Measurements from ENCODE around the gene PLEKHA1. TPM values are rescaled to one million over a fixed set of nuclear protein-coding genes. Genes with fewer than 3 reads are reported as not detected.

The PLEKHA1 gene
- total and polyA plus RNA-seq, 8 donors, result 9.0 to 61.8 (median 19.6) TPM

DNA sequence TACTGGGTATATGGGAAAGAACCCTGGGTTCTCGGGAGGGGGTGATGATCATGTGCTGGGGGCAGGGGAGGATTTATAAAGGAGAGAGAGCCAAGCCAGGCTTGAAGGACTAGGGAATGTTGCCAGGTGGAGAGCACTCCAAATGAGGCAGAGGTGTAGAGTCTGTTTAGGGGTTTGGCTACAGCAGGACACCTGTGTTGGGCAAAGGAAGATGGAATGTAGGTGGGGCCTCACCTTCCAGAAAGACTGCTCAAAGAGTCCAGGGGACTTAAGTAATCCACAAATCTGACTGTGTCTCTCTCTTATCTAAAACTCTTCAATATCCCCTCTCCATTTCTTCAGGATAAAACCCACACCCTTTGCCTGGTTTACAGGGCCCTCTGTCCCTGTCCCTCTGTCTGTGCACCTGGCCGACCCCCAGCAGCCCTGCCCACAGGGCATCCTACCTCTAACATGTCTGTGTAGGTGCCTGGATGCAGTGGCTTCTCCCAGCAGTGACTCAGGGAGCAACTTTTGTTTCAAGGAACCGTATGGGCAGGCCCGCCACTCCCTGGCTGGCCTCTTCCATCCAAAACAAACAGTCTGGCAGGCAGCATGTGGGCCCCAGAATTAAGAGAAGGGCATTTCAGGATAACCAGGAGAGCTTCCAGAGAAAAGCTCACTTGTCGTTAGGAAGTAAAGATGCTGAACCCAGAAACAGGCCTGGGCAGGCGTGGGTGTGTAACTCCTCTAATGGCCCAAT lies 10.6 kb upstream of the PLEKHA1 start:
- Histone ChIP-seq H3K27me3 (peaks cover 0 to 6% (median 0%) of the 10 kb centered on the region in 3 donors), H3K27ac (no peak overlapping the region), H3K4me1 (peaks cover 0 to 8% (median 0%) of the 10 kb centered on the region in 4 donors), H3K4me3 (no peak overlapping the region), H3K36me3 (no peaks in the 10 kb centered on the region), H3K9me3 (peaks cover 0 to 6% (median 0%) of the 10 kb centered on the region in 4 donors)
- 32 to 63% (median 37%) methylated on average over 6 of the region's 6 CpGs for WGBS, 5 donors
- intact Hi-C loops (cut with DNase I; ENCODE audit: low total_unique reads), result no loop called here
- TF ChIP-seq EP300 (IDR thresholded peaks at IDR 0.05), result no peak
- TF ChIP-seq, protein P1, sequence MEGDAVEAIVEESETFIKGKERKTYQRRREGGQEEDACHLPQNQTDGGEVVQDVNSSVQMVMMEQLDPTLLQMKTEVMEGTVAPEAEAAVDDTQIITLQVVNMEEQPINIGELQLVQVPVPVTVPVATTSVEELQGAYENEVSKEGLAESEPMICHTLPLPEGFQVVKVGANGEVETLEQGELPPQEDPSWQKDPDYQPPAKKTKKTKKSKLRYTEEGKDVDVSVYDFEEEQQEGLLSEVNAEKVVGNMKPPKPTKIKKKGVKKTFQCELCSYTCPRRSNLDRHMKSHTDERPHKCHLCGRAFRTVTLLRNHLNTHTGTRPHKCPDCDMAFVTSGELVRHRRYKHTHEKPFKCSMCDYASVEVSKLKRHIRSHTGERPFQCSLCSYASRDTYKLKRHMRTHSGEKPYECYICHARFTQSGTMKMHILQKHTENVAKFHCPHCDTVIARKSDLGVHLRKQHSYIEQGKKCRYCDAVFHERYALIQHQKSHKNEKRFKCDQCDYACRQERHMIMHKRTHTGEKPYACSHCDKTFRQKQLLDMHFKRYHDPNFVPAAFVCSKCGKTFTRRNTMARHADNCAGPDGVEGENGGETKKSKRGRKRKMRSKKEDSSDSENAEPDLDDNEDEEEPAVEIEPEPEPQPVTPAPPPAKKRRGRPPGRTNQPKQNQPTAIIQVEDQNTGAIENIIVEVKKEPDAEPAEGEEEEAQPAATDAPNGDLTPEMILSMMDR (IDR thresholded peaks at IDR 0.05), result no peak
- TF ChIP-seq POLR2A (IDR thresholded peaks at IDR 0.05), result no peak
- TF ChIP-seq POLR2AphosphoS5 (IDR thresholded peaks at IDR 0.05), result no peak
- no peak for DNase-seq

DNA sequence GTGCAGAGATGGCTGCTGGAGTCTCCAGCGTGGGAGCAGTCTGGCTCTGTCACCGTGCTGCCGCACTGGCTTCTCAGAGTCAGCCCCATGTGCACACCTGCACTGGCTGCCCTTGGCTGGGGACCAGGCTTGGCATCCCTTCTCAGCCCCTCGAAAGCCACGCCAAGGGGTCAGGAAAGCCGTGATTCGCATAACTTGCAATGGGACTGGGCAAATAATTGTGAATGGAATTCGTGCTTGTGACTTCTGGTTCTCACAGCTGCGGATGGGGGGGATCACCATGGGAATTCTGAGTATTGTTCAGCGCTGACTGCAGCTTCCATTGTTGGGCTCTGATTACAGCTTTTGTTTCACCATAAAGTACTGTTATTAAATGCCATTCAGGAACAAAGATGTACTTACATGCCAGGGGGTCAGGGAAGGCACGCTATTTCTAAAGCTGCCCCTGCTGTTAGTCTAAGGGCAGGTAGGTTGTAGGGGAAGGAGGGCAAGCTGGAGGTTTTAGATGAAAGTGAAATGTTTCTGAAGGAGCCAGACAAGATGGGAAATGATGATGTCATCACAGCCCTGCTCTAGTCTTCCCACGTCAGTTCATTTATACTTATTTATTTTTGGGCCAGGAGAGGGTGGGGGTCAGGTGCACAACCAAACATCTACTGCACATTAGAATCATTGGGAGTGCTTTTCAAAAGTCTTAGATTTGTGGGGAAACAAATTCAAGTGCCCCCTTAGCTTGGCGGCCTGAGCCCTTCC lies 5.8 kb upstream of the PLEKHA1 start:
- intact Hi-C loops (cut with DNase I; ENCODE audit: low total_unique reads), result no loop called here
- Histone ChIP-seq H3K27me3 (peaks cover 0 to 11% (median 0%) of the 10 kb centered on the region in 3 donors), H3K27ac (no peak overlapping the region), H3K4me1 (peaks cover 0 to 30% (median 8%) of the 10 kb centered on the region in 4 donors), H3K4me3 (no peak overlapping the region), H3K9me3 (no peaks in the 10 kb centered on the region), H3K36me3 (no peaks in the 10 kb centered on the region)
- TF ChIP-seq POLR2AphosphoS5 (IDR thresholded peaks at IDR 0.05) (no peak), POLR2A (IDR thresholded peaks at IDR 0.05) (no peak), EP300 (IDR thresholded peaks at IDR 0.05) (no peak)
- TF ChIP-seq, protein P1 (IDR thresholded peaks at IDR 0.05), result no peak
- WGBS, 5 donors, result 41 to 53% (median 45%) methylated on average over 13 of the region's 13 CpGs
- peak in 1 of 2 donors; percentile 44 for DNase-seq

DNA sequence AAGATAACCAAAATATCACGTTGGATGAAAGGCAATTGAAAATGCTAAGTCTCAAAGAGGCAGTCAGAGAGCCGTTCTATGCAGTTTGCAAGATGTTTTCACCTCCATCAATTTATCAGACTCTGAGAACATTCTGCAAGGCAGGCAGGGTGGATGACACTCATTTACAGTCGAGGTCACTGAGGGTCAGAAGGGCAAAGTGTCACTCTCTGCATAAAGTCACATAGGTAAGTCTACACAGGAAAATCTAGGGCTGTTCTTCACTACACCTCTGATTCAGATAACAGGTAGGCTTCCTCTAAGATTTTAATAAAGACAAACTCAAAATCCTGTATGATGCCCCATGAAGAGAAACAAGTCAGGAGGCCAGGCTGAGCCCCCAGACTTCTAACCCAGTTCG lies 1.4 kb upstream of the PLEKHA1 start:
- intact Hi-C loops (cut with DNase I; ENCODE audit: low total_unique reads), result no loop called here

DNA sequence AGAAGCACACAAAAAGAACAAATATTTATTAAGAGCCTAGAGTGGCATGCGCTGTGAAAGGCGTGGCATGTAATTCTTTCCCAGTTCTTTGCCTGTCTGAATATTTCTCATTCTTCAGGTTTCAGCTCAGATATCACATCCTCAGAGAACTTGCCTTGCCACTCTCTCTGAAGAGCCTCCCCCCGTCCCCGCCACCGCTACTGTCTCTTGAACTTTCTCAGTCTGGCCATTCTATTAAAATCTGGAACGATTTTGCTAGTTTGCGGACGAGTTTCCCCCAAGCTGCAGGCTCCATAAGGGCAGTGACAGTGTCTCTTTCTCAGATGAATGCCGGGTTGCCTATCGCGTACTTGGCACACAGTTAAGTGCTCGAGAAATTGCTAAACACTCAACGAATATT lies 787 bp upstream of the PLEKHA1 start:
- WGBS, 5 donors, result 6 to 9% (median 7%) methylated on average over 13 of the region's 13 CpGs
- Histone ChIP-seq H3K27me3 (peaks cover 0 to 7% (median 0%) of the 10 kb centered on the region in 3 donors), H3K4me1 (peaks cover 0 to 57% (median 24%) of the 10 kb centered on the region in 4 donors), H3K36me3 (no peaks in the 10 kb centered on the region), H3K4me3 (peak overlapping the region; percentile 74 to 95 (median 87)), H3K27ac (peak overlapping the region; percentile 20 to 100 (median 97)), H3K9me3 (no peaks in the 10 kb centered on the region)
- intact Hi-C loops (cut with DNase I; ENCODE audit: low total_unique reads), result no loop called here
- TF ChIP-seq, protein P1 (IDR thresholded peaks at IDR 0.05), result no peak
- no peak for TF ChIP-seq EP300 (IDR thresholded peaks at IDR 0.05)
- TF ChIP-seq POLR2A (IDR thresholded peaks at IDR 0.05), result no peak
- no peak for TF ChIP-seq POLR2AphosphoS5 (IDR thresholded peaks at IDR 0.05)
- peak in 1 of 2 donors; percentile 54 for DNase-seq

More for the DNA sequence above, 1.4 kb upstream of the PLEKHA1 start:
- Histone ChIP-seq H3K4me3 (no peak overlapping the region), H3K27ac (peak overlapping the region in 4 of 5 donors; percentile 96 to 100 (median 98)), H3K9me3 (no peaks in the 10 kb centered on the region), H3K36me3 (no peaks in the 10 kb centered on the region), H3K4me1 (peaks cover 0 to 54% (median 23%) of the 10 kb centered on the region in 4 donors), H3K27me3 (peaks cover 0 to 11% (median 0%) of the 10 kb centered on the region in 3 donors)
- TF ChIP-seq EP300 (IDR thresholded peaks at IDR 0.05) (no peak), POLR2A (IDR thresholded peaks at IDR 0.05) (no peak), POLR2AphosphoS5 (IDR thresholded peaks at IDR 0.05) (no peak)
- TF ChIP-seq, protein P1 (IDR thresholded peaks at IDR 0.05), result no peak
- WGBS, 5 donors, result 52 to 64% (median 61%) methylated on average over 4 of the region's 4 CpGs
- no peak for DNase-seq

All from stomach (tissue), 9 donors.